Mesenchymal stem cell (in vitro differentiated cells and primary cell): Measurements from ENCODE around the gene HOXA7.

Source experiments
- DNase-seq: peaks from one replicate; pipeline ENCODE4 v3.0.0-alpha.2; 2013
- H2AFZ ChIP-seq: one replicate; pipeline ENCODE4 v1.6.1; 2013; ENCODE audit warnings: low read depth, mild to moderate bottlenecking, control low read depth, inconsistent platforms, low read length, moderate library complexity
- H2AK5ac ChIP-seq: 2 replicates; pipeline ENCODE4 v1.6.1; 2013; ENCODE audit warnings: low read length, moderate library complexity, mild to moderate bottlenecking, inconsistent platforms; ENCODE audit not compliant: severe bottlenecking
- H2BK120ac ChIP-seq: one replicate; pipeline ENCODE4 v1.6.1; 2013; ENCODE audit warnings: low read depth, mild to moderate bottlenecking, inconsistent platforms, low read length, moderate library complexity
- H2BK12ac ChIP-seq, 2 experiments: one replicate each; pipeline ENCODE4 v1.6.1; 2013; ENCODE audit warnings: inconsistent platforms in 2 of 2, low read length in 2 of 2, mild to moderate bottlenecking in 2 of 2, moderate library complexity in 2 of 2, control low read depth in 1 of 2
- H2BK15ac ChIP-seq: one replicate; pipeline ENCODE4 v1.6.1; 2013; ENCODE audit warnings: mild to moderate bottlenecking, low read depth, inconsistent platforms; ENCODE audit not compliant: poor library complexity, severe bottlenecking
- H2BK5ac ChIP-seq: 2 replicates; pipeline ENCODE4 v1.6.1; 2013; ENCODE audit warnings: low read depth, mild to moderate bottlenecking, low read length, control low read depth, inconsistent platforms; ENCODE audit not compliant: poor library complexity, severe bottlenecking
- H3K14ac ChIP-seq, 2 experiments: one replicate each; pipeline ENCODE4 v1.6.1; 2013; ENCODE audit warnings: inconsistent platforms in 2 of 2, low read length in 2 of 2, control low read depth in 1 of 2, mild to moderate bottlenecking in 1 of 2, moderate library complexity in 1 of 2
- H3K18ac ChIP-seq, 2 experiments: one replicate each; pipeline ENCODE4 v1.6.1; 2013; ENCODE audit warnings: inconsistent platforms in 2 of 2, low read length in 2 of 2, control low read depth in 1 of 2, low read depth in 1 of 2, mild to moderate bottlenecking in 1 of 2
- H3K23ac ChIP-seq, 2 experiments: one replicate each; pipeline ENCODE4 v1.6.1; 2013; ENCODE audit warnings: inconsistent platforms in 2 of 2, low read length in 2 of 2, mild to moderate bottlenecking in 2 of 2, moderate library complexity in 2 of 2, control low read depth in 1 of 2
- H3K27ac ChIP-seq: 2 replicates; pipeline ENCODE4 v1.5.1; 2013; ENCODE audit warnings: mild to moderate bottlenecking, moderate library complexity, low read length, control low read depth, inconsistent platforms; ENCODE audit not compliant: poor library complexity, severe bottlenecking
- H3K27me3 ChIP-seq, 2 experiments: 2 replicates each; pipeline versions ENCODE4 v1.6.1 to v1.7.0; 2013; ENCODE audit warnings: low read length in 2 of 2, mild to moderate bottlenecking in 2 of 2, moderate library complexity in 2 of 2, control low read depth in 1 of 2, inconsistent platforms in 1 of 2; ENCODE audit not compliant: control insufficient read depth in 1 of 2, insufficient read depth in 1 of 2
- H3K36me3 ChIP-seq, 2 experiments: 2 replicates each; pipeline versions ENCODE4 v1.6.1 to v1.7.0; 2013; ENCODE audit warnings: low read length in 2 of 2, control low read depth in 1 of 2, inconsistent platforms in 1 of 2, low read depth in 1 of 2, mild to moderate bottlenecking in 1 of 2; ENCODE audit not compliant: insufficient read depth in 2 of 2, control insufficient read depth in 1 of 2
- H3K4ac ChIP-seq, 2 experiments: one replicate each; pipeline ENCODE4 v1.6.1; 2013; ENCODE audit warnings: inconsistent platforms in 2 of 2, low read length in 2 of 2, mild to moderate bottlenecking in 2 of 2, moderate library complexity in 2 of 2, control low read depth in 1 of 2, low read depth in 1 of 2
- H3K4me1 ChIP-seq: 2 replicates; pipeline ENCODE4 v1.6.1; 2013; ENCODE audit warnings: low read depth, low read length, control low read depth; ENCODE audit not compliant: control insufficient read depth, insufficient read depth
- H3K4me2 ChIP-seq: 2 replicates; pipeline ENCODE4 v1.6.1; 2013; ENCODE audit warnings: low read length, mild to moderate bottlenecking, inconsistent platforms; ENCODE audit not compliant: poor library complexity, severe bottlenecking
- H3K4me3 ChIP-seq, 2 experiments: 2 replicates each; pipeline versions ENCODE4 v1.5.1 to v1.7.0; 2013; ENCODE audit warnings: low read length in 2 of 2, mild to moderate bottlenecking in 2 of 2, control low read depth in 1 of 2, low read depth in 1 of 2; ENCODE audit not compliant: insufficient read depth in 1 of 2
- H3K79me1 ChIP-seq: replicated peaks from 2 replicates; pipeline ENCODE4 v1.6.1; 2013; ENCODE audit warnings: mild to moderate bottlenecking, control low read depth, low read length, inconsistent platforms; ENCODE audit not compliant: poor library complexity, severe bottlenecking
- H3K9ac ChIP-seq: 2 replicates; pipeline ENCODE4 v1.7.0; 2013; ENCODE audit warnings: mild to moderate bottlenecking, low read length, moderate library complexity
- H3K9me3 ChIP-seq: 2 replicates; pipeline ENCODE4 v1.7.0; 2013; ENCODE audit warnings: mild to moderate bottlenecking, low read length; ENCODE audit not compliant: control insufficient read depth
- H4K8ac ChIP-seq: one replicate; pipeline ENCODE4 v1.6.1; 2013; ENCODE audit warnings: inconsistent platforms, mild to moderate bottlenecking, low read length, moderate library complexity
- H4K91ac ChIP-seq: one replicate; pipeline ENCODE4 v1.6.1; 2013; ENCODE audit warnings: mild to moderate bottlenecking, low read length, inconsistent platforms
- WGBS: methylation state at CpG from one replicate; pipeline ENCODE4 v1.1.7; 2013; ENCODE audit warnings: mixed read lengths; 5-methylcytosine and 5-hydroxymethylcytosine counted together

Gene HOXA7

DNA sequence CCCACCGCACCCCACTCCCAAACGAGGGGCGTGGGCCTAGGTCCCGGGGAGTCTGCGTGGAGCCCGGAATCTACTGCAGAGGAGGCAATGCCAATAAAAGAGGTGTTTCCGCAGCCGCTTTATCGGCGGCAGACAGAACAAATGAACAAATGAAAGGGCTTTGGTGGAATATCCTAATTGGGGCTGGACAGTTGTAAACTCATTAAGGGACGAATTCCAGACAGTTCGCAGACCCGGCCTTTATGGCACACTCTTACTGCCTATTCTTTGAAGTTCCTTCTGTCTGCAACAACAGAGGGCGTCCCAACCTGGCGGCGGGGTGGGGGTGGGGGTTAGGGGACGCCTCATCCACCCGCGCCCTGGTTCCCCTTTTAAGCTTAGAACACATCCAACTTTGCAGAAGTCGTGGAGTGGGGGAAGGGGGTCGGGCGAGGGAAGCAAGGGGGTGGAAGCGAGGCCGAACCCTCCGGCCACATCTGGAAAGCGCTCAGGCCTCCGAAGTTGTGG lies 4.8 kb upstream of the HOXA7 start:
- H2AFZ ChIP-seq = peak overlapping the region; percentile 43
- peaks cover 15 to 41% of the 10 kb centered on the region in 2 experiments for H3K36me3 ChIP-seq
- peak overlapping the region; percentile 90 for H3K9ac ChIP-seq
- peaks cover 0 to 26% of the 10 kb centered on the region in 2 experiments for H3K27me3 ChIP-seq
- no peak overlapping the region for H3K23ac ChIP-seq
- no peak overlapping the region for H2BK15ac ChIP-seq
- no peak overlapping the region for H2BK12ac ChIP-seq
- H3K79me1 ChIP-seq = peaks cover 3% of the 10 kb centered on the region
- H4K8ac ChIP-seq = peak overlapping the region; percentile 47
- H3K4me1 ChIP-seq = peaks cover 34% of the 10 kb centered on the region
- peak overlapping the region in 1 of 2 experiments; percentile 70 for H3K18ac ChIP-seq
- H2AK5ac ChIP-seq = no peak overlapping the region
- no peak overlapping the region for H2BK5ac ChIP-seq
- WGBS = 7% methylated on average over 18 of the region's 27 CpGs
- no peak overlapping the region for H4K91ac ChIP-seq
- peak overlapping the region; percentile 27 for H2BK120ac ChIP-seq
- H3K4ac ChIP-seq = no peak overlapping the region
- H3K14ac ChIP-seq = no peak overlapping the region
- peak overlapping the region; percentile 25 for H3K27ac ChIP-seq
- H3K4me3 ChIP-seq = peak overlapping the region in 1 of 2 experiments; percentile 92
- no peaks in the 10 kb centered on the region for H3K9me3 ChIP-seq
- DNase-seq = no peak
- H3K4me2 ChIP-seq = peak overlapping the region; percentile 94

DNA sequence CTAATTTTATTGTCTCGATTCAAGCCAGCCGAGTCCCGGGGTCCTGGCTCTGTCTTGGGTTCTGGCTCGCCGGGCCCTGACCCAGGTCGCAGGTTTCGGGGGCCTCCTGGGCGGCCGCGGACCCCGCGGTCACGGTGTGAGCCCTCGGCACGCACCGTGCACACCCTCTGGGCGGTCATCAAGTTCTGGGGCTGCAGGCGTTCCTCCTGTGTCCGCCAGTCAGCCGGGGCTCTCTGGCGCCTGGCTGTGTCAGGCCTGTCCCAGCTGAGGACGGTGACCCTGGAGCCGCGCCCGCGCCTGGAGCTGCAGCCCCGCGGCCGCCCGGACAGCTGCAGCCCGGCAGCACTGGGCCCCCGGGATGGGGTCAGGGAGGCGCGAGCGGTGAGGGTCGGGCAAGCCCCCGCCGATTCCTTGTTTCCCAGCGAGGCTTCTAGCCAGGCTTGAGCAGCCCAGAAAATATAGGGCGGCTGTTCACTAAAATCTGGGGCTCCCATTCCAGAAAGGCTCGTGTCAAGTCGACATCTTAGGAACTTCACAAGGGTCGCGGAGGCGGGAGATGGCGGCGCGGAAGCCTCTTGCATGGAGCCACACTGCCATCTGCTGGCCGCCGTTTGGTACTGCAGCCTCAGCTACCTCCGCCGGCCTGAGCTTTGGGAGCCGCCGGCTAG lies 4.2 kb upstream of the HOXA7 start:
- peak; percentile 78 for DNase-seq
- Histone ChIP-seq H3K4me1 (peaks cover 30% of the 10 kb centered on the region), H3K23ac (peak overlapping the region in 1 of 2 experiments; percentile 66), H2AFZ (peak overlapping the region; percentile 84), H3K27ac (peak overlapping the region; percentile 25), H2BK15ac (peak overlapping the region; percentile 44), H3K36me3 (peaks cover 15 to 39% of the 10 kb centered on the region in 2 experiments), H3K27me3 (peaks cover 0 to 32% of the 10 kb centered on the region in 2 experiments), H3K4ac (peak overlapping the region; percentile 63 to 73), H3K9ac (peak overlapping the region; percentile 84), H4K8ac (peak overlapping the region; percentile 76), H3K9me3 (no peaks in the 10 kb centered on the region), H3K18ac (peak overlapping the region; percentile 33 to 82), H3K4me3 (peak overlapping the region; percentile 60 to 82), H3K14ac (peak overlapping the region in 1 of 2 experiments; percentile 88), H2BK120ac (peak overlapping the region; percentile 30), H3K4me2 (peak overlapping the region; percentile 94), H2AK5ac (no peak overlapping the region), H3K79me1 (peaks cover 3% of the 10 kb centered on the region), H4K91ac (peak overlapping the region; percentile 30), H2BK12ac (peak overlapping the region in 1 of 2 experiments; percentile 48), H2BK5ac (no peak overlapping the region)
- 5% methylated on average over 49 of the region's 54 CpGs for WGBS

DNA sequence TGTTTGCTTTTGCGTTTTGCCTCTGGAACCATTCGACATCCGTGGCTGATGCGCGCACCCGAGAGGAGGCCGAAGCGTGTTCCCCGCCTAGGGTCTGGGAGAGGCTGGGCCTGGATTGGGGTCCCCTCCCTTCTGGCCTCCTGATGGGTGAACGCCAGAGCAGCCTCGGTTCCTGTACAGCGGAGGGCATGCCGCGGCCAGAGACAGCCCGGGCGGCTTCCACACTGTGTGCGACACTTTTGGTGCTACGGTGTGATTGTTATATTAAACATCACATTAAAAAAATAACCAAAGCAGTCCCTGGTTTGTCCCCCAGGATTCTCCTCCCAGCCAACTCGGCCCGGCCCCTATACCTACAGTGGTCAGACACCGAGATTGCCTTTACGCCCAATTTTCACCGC lies 3.7 kb upstream of the HOXA7 start:
- Histone ChIP-seq H2AFZ (peak overlapping the region; percentile 84), H3K18ac (no peak overlapping the region), H4K91ac (no peak overlapping the region), H3K23ac (no peak overlapping the region), H3K27ac (no peak overlapping the region), H3K79me1 (peaks cover 3% of the 10 kb centered on the region), H4K8ac (no peak overlapping the region), H3K9me3 (no peaks in the 10 kb centered on the region), H3K27me3 (peaks cover 0 to 37% of the 10 kb centered on the region in 2 experiments), H2BK120ac (no peak overlapping the region), H3K4ac (peak overlapping the region in 1 of 2 experiments; percentile 63), H2BK5ac (no peak overlapping the region), H3K4me1 (peaks cover 27% of the 10 kb centered on the region), H3K9ac (peak overlapping the region; percentile 84), H3K14ac (no peak overlapping the region), H2BK15ac (no peak overlapping the region), H2BK12ac (no peak overlapping the region), H3K36me3 (peaks cover 15 to 34% of the 10 kb centered on the region in 2 experiments), H3K4me2 (peak overlapping the region; percentile 94), H2AK5ac (no peak overlapping the region), H3K4me3 (peak overlapping the region in 1 of 2 experiments; percentile 82)
- WGBS = 71% methylated on average over 21 of the region's 23 CpGs
- DNase-seq = no peak
